CD4-positive, alpha-beta memory T cell (primary cell): ENCODE data around the gene RASGRF2. TPM values are rescaled to one million over a fixed set of nuclear protein-coding genes. Genes with fewer than 3 reads are reported as not detected.
"Not testable (repeated sequence)": the region's sequence is repeated elsewhere in the genome, so short reads cannot be mapped to it uniquely, and the experiment has no call there.

ENCODE experiments used
- CTCF ChIA-PET: fragments of 350-600 bp; sonication (Branson Sonifier 250); formaldehyde crosslinking; loops from one replicate; lab custom pipeline; 2021; ENCODE audit warnings: inconsistent platforms; ENCODE audit not compliant: partially characterized antibody; lab: Charles Lee
- POLR2A ChIA-PET: fragments of 350-600 bp; sonication (Branson Sonifier 250); formaldehyde crosslinking; loops from one replicate; lab custom pipeline; 2021; ENCODE audit not compliant: partially characterized antibody; lab: Charles Lee
- DNase-seq, 5 donors: peaks; one replicate each; pipeline versions ENCODE4 v3.0.0 to v3.0.0-alpha.2; 2020 to 2022; ENCODE audit warnings: mixed read lengths in 1 of 5
- H3K27ac ChIP-seq: one replicate; pipeline ENCODE4 v1.7.0; 2013; ENCODE audit warnings: low read depth, low read length
- H3K27me3 ChIP-seq: 2 replicates; pipeline ENCODE4 v1.7.0; 2013; ENCODE audit warnings: mild to moderate bottlenecking, low read length, moderate library complexity; ENCODE audit not compliant: insufficient read depth
- H3K36me3 ChIP-seq: 2 replicates; pipeline ENCODE4 v1.7.0; 2013; ENCODE audit warnings: mild to moderate bottlenecking, low read length, moderate library complexity; ENCODE audit not compliant: insufficient read depth
- H3K4me1 ChIP-seq: 2 replicates; pipeline ENCODE4 v1.7.0; 2013; ENCODE audit warnings: mild to moderate bottlenecking, low read length, moderate library complexity; ENCODE audit not compliant: insufficient read depth
- H3K4me3 ChIP-seq, 2 donors: one replicate each; pipeline ENCODE4 v1.7.0; 2013; ENCODE audit warnings: low read length in 2 of 2, mild to moderate bottlenecking in 1 of 2
- H3K9me3 ChIP-seq, 2 donors: one replicate each; pipeline ENCODE4 v1.7.0; 2013; ENCODE audit warnings: low read length in 2 of 2, control low read depth in 1 of 2; ENCODE audit not compliant: control insufficient read depth in 1 of 2
- H3K27ac Mint-ChIP-seq, 7 donors: one replicate each; pipeline ENCODE4 v1.8.0; 2020 to 2021; ENCODE audit warnings: mixed read lengths in 7 of 7, mild to moderate bottlenecking in 6 of 7, inconsistent platforms in 3 of 7, moderate library complexity in 3 of 7
- H3K27me3 Mint-ChIP-seq, 2 donors: one replicate each; pipeline ENCODE4 v1.8.0; 2020 to 2021; ENCODE audit warnings: mixed read lengths in 2 of 2
- H3K36me3 Mint-ChIP-seq, 2 donors: one replicate each; pipeline ENCODE4 v1.8.0; 2020 to 2021; ENCODE audit warnings: mixed read lengths in 2 of 2, inconsistent platforms in 1 of 2, mild to moderate bottlenecking in 1 of 2
- H3K4me1 Mint-ChIP-seq, 4 donors: one replicate each; pipeline ENCODE4 v1.8.0; 2020 to 2021; ENCODE audit warnings: mixed read lengths in 4 of 4, mild to moderate bottlenecking in 1 of 4
- H3K4me3 Mint-ChIP-seq, 8 donors: one replicate each; pipeline ENCODE4 v1.8.0; 2020 to 2021; ENCODE audit warnings: mixed read lengths in 8 of 8, mild to moderate bottlenecking in 7 of 8, moderate library complexity in 6 of 8, inconsistent platforms in 3 of 8
- H3K9me3 Mint-ChIP-seq, 8 donors: one replicate each; pipeline ENCODE4 v1.8.0; 2020 to 2021; ENCODE audit warnings: mixed read lengths in 8 of 8, mild to moderate bottlenecking in 5 of 8, inconsistent platforms in 3 of 8, moderate library complexity in 1 of 8
- intact Hi-C: fragments of 100-400 bp; cut with micrococcal nuclease; formaldehyde crosslinking; loops from one replicate; pipeline ENCODE4 v1.15.1; 2023
- polyA plus RNA-seq, 2 donors: library from polyadenylated mRNA; unstranded; fragments of 300-500 nt; fragmentation: Illumina TruSeq; gene quantifications; one replicate each; pipeline ENCODE4 v1.2.3, GENCODE V29; 2021
- total RNA-seq, 2 experiments: library from RNA; stranded (reverse); gene quantifications; one replicate each; pipeline ENCODE4 v1.2.3, GENCODE V29; 2021

The RASGRF2 gene
- total and polyA plus RNA-seq, 4 experiments from 2014 or later, result 10.0 to 39.3 (median 25.3) TPM

- CTCF ChIA-PET, intact Hi-C loops, H3K4me3 Mint-ChIP-seq, H3K27me3 Mint-ChIP-seq, DNase-seq, H3K4me3 ChIP-seq, POLR2A ChIA-PET, H3K27me3 ChIP-seq, H3K36me3 ChIP-seq, H3K4me1 ChIP-seq, H3K27ac Mint-ChIP-seq, H3K27ac ChIP-seq, H3K9me3 ChIP-seq: not testable (repeated sequence)
- peaks cover 0 to 16% (median 9%) of the 10 kb centered on the region in 8 donors for H3K9me3 Mint-ChIP-seq
- H3K4me1 Mint-ChIP-seq, result peaks cover 12 to 41% (median 19%) of the 10 kb centered on the region in 4 donors
- H3K36me3 Mint-ChIP-seq, result peaks cover 5 to 21% of the 10 kb centered on the region in 2 donors
Measured at GRCh38 chr5:81030236-81031034, 70.3 kb downstream of the RASGRF2 start.

- H3K27ac Mint-ChIP-seq, result no peak overlapping the region
- peaks cover 3 to 13% of the 10 kb centered on the region in 2 donors for H3K36me3 Mint-ChIP-seq
- no peak overlapping the region for H3K4me3 ChIP-seq
- no peaks in the 10 kb centered on the region for H3K9me3 ChIP-seq
- H3K27ac ChIP-seq, result no peak overlapping the region
- H3K4me1 ChIP-seq, result no peaks in the 10 kb centered on the region
- H3K27me3 ChIP-seq, result no peaks in the 10 kb centered on the region
- no peak overlapping the region for H3K4me3 Mint-ChIP-seq
- H3K36me3 ChIP-seq, result no peaks in the 10 kb centered on the region
- intact Hi-C loops, result no loop called here
- ChIA-PET CTCF (no interaction called here), POLR2A (interaction anchor here (0.9 kb wide), 1 partner anchor 75 kb away, joined by 3 read pairs; the partner anchor contains the start of gene RASGRF2)
- no peak for DNase-seq
- H3K4me1 Mint-ChIP-seq, result peaks cover 10 to 16% (median 14%) of the 10 kb centered on the region in 4 donors
- no peaks in the 10 kb centered on the region for H3K27me3 Mint-ChIP-seq
- peaks cover 0 to 29% (median 10%) of the 10 kb centered on the region in 8 donors for H3K9me3 Mint-ChIP-seq
Measured at GRCh38 chr5:81035522-81035921, 75.4 kb downstream of the RASGRF2 start.

GRCh38 chr5:81038495-81038894 is 78.3 kb downstream of the RASGRF2 start:
- no peaks in the 10 kb centered on the region for H3K27me3 ChIP-seq
- no peak overlapping the region for H3K4me3 ChIP-seq
- POLR2A ChIA-PET, result no interaction called here
- H3K9me3 Mint-ChIP-seq, result peaks cover 0 to 25% (median 10%) of the 10 kb centered on the region in 8 donors
- H3K27ac Mint-ChIP-seq, result no peak overlapping the region
- no peaks in the 10 kb centered on the region for H3K36me3 ChIP-seq
- H3K27me3 Mint-ChIP-seq, result no peaks in the 10 kb centered on the region
- no peak overlapping the region for H3K27ac ChIP-seq
- CTCF ChIA-PET, result no interaction called here
- no peaks in the 10 kb centered on the region for H3K9me3 ChIP-seq
- DNase-seq, result no peak
- intact Hi-C loops, result no loop called here
- no peaks in the 10 kb centered on the region for H3K4me1 ChIP-seq
- no peak overlapping the region for H3K4me3 Mint-ChIP-seq
- peaks cover 17 to 33% (median 25%) of the 10 kb centered on the region in 4 donors for H3K4me1 Mint-ChIP-seq
- peaks cover 3 to 9% of the 10 kb centered on the region in 2 donors for H3K36me3 Mint-ChIP-seq

GRCh38 chr5:81044868-81045267 is 84.7 kb downstream of the RASGRF2 start:
- Histone ChIP-seq H3K27me3 (no peaks in the 10 kb centered on the region), H3K9me3 (no peaks in the 10 kb centered on the region), H3K36me3 (no peaks in the 10 kb centered on the region), H3K4me1 (no peaks in the 10 kb centered on the region), H3K4me3 (no peak overlapping the region), H3K27ac (no peak overlapping the region)
- Mint-ChIP-seq H3K36me3 (peaks cover 33 to 50% of the 10 kb centered on the region in 2 donors), H3K4me1 (peaks cover 25 to 54% (median 37%) of the 10 kb centered on the region in 4 donors), H3K9me3 (no peaks in the 10 kb centered on the region), H3K4me3 (no peak overlapping the region), H3K27ac (no peak overlapping the region), H3K27me3 (no peaks in the 10 kb centered on the region)
- ChIA-PET CTCF (interaction anchor here (0.8 to 1.6 kb wide), 7 partner anchors 18 to 109 kb away, joined by 3 to 4 read pairs (median 3); partner anchors contain the start of gene RASGRF2), POLR2A (interaction anchor here (0.8 kb wide), 1 partner anchor 35 kb away, joined by 3 read pairs; no protein-coding TSS in a partner anchor)
- DNase-seq, result no peak
- intact Hi-C loops, result no loop called here

GRCh38 chr5:81045389-81045807 is 85.2 kb downstream of the RASGRF2 start:
- H3K4me1 ChIP-seq, result no peaks in the 10 kb centered on the region
- ChIA-PET CTCF (interaction anchor here (1.1 to 1.6 kb wide), 5 partner anchors 19 to 109 kb away, joined by 3 to 4 read pairs (median 3); no protein-coding TSS in a partner anchor), POLR2A (interaction anchor here (1.2 kb wide), 1 partner anchor 85 kb away, joined by 3 read pairs; the partner anchor contains the start of gene RASGRF2)
- Mint-ChIP-seq H3K36me3 (peaks cover 36 to 52% of the 10 kb centered on the region in 2 donors), H3K27ac (peak overlapping the region in 2 of 7 donors; percentile 29 to 47), H3K9me3 (no peaks in the 10 kb centered on the region), H3K4me1 (peaks cover 25 to 54% (median 36%) of the 10 kb centered on the region in 4 donors), H3K4me3 (no peak overlapping the region), H3K27me3 (no peaks in the 10 kb centered on the region)
- H3K9me3 ChIP-seq, result no peaks in the 10 kb centered on the region
- DNase-seq, result no peak
- intact Hi-C loops, result no loop called here
- H3K27me3 ChIP-seq, result no peaks in the 10 kb centered on the region
- no peak overlapping the region for H3K27ac ChIP-seq
- no peak overlapping the region for H3K4me3 ChIP-seq
- no peaks in the 10 kb centered on the region for H3K36me3 ChIP-seq

- no peak for DNase-seq
- Mint-ChIP-seq H3K27ac (no peak overlapping the region), H3K36me3 (peaks cover 40 to 59% of the 10 kb centered on the region in 2 donors), H3K4me1 (peaks cover 22 to 47% (median 34%) of the 10 kb centered on the region in 4 donors), H3K9me3 (no peaks in the 10 kb centered on the region), H3K27me3 (no peaks in the 10 kb centered on the region), H3K4me3 (no peak overlapping the region)
- H3K9me3 ChIP-seq, result no peaks in the 10 kb centered on the region
- no peaks in the 10 kb centered on the region for H3K4me1 ChIP-seq
- CTCF ChIA-PET, result no interaction called here
- no peaks in the 10 kb centered on the region for H3K36me3 ChIP-seq
- H3K4me3 ChIP-seq, result no peak overlapping the region
- POLR2A ChIA-PET, result interaction anchor here (1.2 kb wide), 1 partner anchor 86 kb away, joined by 3 read pairs; the partner anchor contains the start of gene RASGRF2
- H3K27ac ChIP-seq, result no peak overlapping the region
- intact Hi-C loops, result no loop called here
- no peaks in the 10 kb centered on the region for H3K27me3 ChIP-seq
Measured at GRCh38 chr5:81046041-81046440, 85.9 kb downstream of the RASGRF2 start.

GRCh38 chr5:81052325-81052724 is 92.2 kb downstream of the RASGRF2 start:
- no peaks in the 10 kb centered on the region for H3K9me3 ChIP-seq
- H3K27me3 ChIP-seq, result no peaks in the 10 kb centered on the region
- intact Hi-C loops, result loop anchor here (1.0 kb wide), 1 partner anchor 13 kb away; no protein-coding TSS in a partner anchor
- peaks cover 0 to 6% (median 0%) of the 10 kb centered on the region in 8 donors for H3K9me3 Mint-ChIP-seq
- H3K4me3 ChIP-seq, result no peak overlapping the region
- no peaks in the 10 kb centered on the region for H3K27me3 Mint-ChIP-seq
- no peaks in the 10 kb centered on the region for H3K36me3 ChIP-seq
- no peak overlapping the region for H3K27ac ChIP-seq
- peaks cover 29 to 63% of the 10 kb centered on the region in 2 donors for H3K36me3 Mint-ChIP-seq
- DNase-seq, result no peak
- peaks cover 12 to 36% (median 15%) of the 10 kb centered on the region in 4 donors for H3K4me1 Mint-ChIP-seq
- CTCF ChIA-PET, result no interaction called here
- no peak overlapping the region for H3K4me3 Mint-ChIP-seq
- H3K27ac Mint-ChIP-seq, result peak overlapping the region in 1 of 7 donors; percentile 8
- H3K4me1 ChIP-seq, result no peaks in the 10 kb centered on the region
- POLR2A ChIA-PET, result no interaction called here
